NCI-H2227 (cell line): ENCODE measurements around the gene BCAS3.
"Not testable (repeated sequence)": the region's sequence is repeated elsewhere in the genome, so short reads cannot be mapped to it uniquely, and the experiment has no call there.

Experiments
- DNase-seq: peaks from one replicate; lab custom pipeline; 2025; ENCODE audit not compliant: unreplicated experiment; lab: John Stamatoyannopoulos, UW

The BCAS3 gene

DNA sequence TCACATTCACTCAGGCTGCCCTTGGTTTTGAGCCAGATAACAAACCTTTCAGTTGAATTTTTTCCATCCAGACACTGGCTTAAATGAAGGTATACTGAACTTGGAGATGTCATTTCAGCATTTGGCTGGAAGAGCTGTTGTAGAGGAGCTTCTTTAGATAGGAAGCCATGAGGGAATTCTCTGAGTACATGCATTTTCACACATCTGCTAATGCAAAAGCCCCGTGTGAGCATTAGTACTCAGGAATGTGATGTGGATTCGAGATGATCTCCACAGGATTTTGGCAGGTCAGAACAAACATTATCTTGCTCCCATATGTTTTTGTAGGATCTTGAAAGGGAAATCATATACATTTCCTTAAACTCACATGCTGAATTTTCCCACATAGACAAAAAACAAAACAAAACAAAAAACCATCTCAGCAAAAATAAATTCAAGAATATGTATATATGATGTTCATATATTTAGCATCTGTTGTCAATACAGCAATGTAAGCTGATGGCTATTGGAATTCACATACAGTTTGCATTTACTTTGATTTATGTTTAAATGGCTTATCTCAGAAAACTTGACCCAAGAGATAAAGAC is 444.8 kb downstream of the BCAS3 start:
- no peak for DNase-seq

- DNase-seq: no peak
These were observed 446.9 kb downstream of the BCAS3 start for GRCh38 chr17:61124562-61124961.

DNA sequence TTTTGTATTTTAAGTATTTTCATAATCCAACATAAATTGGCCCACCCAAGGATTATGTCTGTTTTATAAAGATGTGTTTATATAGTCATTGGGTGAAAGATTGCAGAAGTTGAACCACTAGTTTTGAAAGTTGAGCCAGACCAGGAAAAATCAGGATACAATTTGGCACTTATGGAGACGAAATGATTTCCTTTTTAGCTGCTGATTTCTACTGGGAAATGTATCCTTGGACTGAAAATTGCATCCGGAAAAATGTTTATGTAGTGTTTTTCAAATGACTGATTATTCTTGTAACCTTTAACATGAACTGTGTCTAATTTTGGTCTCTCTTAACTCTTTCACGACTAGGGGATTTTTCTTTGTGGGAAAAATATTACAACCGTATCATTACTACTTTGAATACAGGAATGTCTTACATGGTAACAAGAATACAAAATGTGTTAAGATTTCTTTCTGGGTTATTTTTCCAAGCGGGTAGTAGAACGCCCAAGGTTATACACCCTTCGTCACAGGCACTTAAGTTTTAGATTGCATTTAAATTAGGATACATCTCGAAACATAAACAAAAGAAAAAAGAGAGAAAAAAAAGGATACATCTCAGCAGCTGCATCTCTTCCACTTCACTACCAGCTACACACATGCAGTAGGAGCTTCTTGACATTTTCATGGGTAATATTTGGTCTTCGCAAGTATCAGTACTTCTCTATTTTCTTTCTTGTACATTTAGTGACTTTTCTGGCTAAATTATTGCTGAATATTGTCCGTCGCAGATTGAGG is 449.0 kb downstream of the BCAS3 start:
- no peak for DNase-seq

DNA sequence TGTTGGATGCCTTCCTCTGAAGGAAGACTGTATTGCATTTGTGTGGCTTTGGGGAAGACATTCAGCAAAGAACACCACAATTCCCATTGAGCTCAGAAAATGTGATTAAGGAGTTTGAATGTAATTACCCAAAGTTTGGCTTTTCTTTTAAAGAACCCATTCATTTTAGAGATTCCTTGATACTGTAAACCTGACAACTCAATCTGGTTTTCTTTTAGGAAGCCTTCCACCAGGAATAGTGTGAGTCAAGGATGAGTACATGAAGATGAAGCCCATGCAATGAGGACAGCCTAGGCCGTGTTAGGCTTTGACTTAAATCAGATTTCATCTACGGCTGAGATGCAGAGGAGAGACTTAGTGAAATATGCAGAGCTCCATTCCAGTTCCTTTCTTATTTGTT is 450.3 kb downstream of the BCAS3 start:
- DNase-seq: no peak

- no peak for DNase-seq
These were observed 451.0 kb downstream of the BCAS3 start for GRCh38 chr17:61128661-61129115.

GRCh38 chr17:61129267-61130254 is 451.9 kb downstream of the BCAS3 start:
- DNase-seq: no peak

DNA sequence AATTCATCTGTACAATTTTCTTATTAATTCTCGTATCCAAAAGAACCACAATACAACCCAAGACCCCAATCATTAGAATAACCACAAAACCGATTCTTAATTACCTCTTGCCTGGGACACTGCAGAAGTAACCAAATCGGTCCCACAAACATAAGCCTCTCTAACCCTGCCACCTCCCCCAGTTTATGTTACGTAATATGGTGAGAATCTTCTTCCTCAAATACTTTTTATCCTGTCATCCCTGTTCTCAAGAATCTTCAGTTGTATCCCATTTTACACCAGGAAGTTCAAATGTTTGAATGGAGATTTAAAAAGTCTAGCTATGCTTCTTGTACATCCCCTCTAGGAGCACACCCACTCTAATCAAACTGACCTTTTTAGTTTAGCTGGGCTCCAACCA is 452.7 kb downstream of the BCAS3 start:
- no peak for DNase-seq

GRCh38 chr17:61131585-61131984 is 453.9 kb downstream of the BCAS3 start:
- no peak for DNase-seq

GRCh38 chr17:61132524-61132923 is 454.9 kb downstream of the BCAS3 start:
- no peak for DNase-seq

DNA sequence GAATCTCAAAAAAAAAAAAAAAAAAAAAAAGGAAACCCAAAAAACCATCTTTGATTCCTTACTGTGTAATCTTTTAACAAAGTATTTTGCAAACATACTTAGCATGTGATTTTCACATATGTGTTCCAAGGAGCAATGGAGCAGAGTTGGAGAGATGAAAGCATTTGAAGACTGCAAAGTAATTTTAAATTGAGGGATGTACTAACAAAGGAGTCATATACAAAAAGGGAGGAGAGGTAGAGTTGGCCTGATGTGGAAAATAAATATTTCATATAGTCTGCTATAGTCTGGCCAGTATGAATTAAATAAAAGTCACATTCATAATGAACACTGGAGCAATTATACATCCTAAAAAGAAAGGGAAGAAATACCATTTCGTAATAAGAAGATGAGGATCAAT is 456.2 kb downstream of the BCAS3 start:
- no peak for DNase-seq

DNA sequence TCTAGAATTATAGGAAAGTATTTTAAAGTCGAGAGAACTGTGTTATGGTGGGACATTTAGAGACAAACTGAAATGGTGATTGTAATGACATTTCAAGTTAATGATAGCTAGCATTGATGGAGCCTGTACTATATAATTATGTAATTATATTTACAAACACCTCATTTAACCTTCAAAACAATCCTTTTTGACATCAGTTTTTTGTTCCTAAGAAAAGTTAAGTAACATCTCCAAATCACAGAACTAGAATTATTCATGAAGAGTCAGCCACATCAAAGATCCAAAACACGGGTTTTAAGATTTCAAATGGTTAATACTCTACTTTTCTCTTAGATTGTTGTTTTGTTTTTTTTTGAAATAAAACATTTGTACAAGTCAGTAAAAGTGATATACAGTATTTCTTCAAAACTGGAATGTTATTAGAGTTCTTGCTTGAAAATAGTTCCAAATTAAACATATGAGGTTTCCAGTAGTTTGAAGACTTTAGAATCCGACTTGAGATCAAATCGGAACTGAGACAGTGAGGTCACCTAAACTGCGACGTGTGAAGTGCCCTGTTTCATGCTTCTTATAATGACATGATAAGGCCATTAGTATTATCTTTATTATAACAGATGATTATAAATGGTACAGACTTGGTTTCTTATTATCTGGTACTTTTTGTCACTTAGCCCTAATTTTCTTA is 457.0 kb downstream of the BCAS3 start:
- DNase-seq: no peak

- DNase-seq: no peak
These were observed 458.1 kb downstream of the BCAS3 start for GRCh38 chr17:61135782-61136181.

DNA sequence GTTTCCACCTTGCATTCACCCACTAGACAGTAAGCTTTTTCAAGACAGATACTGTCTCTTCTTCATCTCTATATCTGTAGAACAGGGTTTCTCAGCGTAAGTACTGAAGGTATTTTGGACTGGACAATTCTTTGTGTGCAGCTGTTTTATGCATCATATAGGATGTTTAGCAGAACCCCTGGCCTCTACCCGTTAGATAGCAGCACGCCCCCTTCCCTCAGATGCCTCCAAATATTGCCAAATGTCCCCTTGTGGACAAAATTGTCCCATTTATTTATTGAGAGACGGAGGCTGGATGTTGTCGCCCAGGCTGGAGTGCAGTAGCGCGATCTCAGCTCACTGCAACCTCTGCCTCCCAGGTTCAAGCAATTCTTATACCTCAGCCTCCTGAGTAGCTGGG is 458.6 kb downstream of the BCAS3 start:
- no peak for DNase-seq

- DNase-seq: no peak
These were observed 461.6 kb downstream of the BCAS3 start for GRCh38 chr17:61139219-61139618.

GRCh38 chr17:61140081-61140786 is 462.6 kb downstream of the BCAS3 start:
- DNase-seq: no peak

GRCh38 chr17:61143026-61143425 is 465.4 kb downstream of the BCAS3 start:
- no peak for DNase-seq

GRCh38 chr17:61144137-61144536 is 466.5 kb downstream of the BCAS3 start:
- DNase-seq: no peak

DNA sequence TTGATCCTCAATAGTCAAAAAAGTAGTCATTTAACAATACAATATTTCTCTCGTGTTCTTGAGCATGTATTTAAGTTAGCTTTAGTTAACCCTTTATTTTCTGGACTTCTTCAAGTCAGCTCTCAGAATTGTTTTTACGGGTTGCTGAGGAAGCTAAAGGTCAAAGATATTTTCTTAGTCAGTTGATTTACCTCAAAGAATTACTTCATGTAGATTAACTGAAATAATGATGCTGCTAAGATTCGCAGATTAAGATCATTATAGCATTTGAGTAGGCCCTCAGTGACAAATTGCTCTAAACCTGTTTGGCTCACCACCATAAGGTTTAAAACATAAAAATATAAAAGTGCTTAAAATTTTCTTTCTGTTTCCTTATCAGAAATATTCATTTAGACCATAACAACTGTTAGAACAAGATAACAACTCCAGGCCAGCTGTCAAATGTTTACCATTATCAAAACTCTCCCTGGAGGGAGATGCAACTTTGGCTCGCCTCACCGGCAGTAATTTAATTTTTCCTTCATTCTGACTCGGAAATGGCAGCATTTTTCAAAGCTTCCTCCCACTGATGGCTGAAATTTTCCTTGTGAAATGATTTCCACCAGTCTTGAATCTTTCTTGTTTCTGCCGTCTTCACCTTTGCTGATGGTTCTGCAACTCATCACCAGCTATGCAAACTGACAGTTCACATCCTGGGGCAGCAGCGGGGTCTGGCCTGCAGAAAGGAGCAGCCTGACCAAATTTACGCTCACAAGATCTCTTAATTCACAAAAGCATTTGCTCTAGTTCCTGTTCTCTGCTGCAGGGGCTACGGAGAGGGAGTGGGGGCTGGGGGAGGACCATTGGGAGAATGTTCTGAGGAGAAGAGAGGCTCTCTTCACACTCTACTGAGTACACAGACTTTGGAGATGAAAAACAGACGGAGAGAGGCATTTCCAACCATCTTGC is 467.2 kb downstream of the BCAS3 start:
- DNase-seq: no peak

DNA sequence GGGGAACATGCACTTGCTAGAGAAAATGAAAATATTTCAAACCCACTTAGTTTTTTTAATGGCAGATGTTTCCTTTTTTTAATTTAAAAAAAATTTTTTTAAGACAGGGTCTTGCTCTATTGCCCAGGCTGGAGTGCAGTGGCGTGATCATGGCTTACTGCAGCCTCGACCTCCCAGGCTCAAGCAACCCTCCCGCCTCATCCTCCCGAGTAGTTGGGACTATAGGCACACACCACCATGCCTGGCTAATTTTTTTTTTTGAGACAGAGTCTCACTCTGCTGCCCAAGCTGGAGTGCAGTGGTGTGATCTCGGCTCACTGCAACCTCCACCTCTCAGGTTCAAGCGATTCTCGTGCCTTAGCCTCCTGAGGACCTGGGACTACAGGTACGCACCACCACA is 469.2 kb downstream of the BCAS3 start:
- DNase-seq: not testable (repeated sequence)
